Prostate gland (tissue), 2 donors: ENCODE measurements around the gene RAD51B. TPM values are rescaled to one million over a fixed set of nuclear protein-coding genes. Genes with fewer than 3 reads are reported as not detected.

ENCODE experiments used
- DNase-seq: peaks from one replicate; pipeline ENCODE4 v3.0.0-alpha.2; 2019; ENCODE audit warnings: low spot score
- H3K27ac ChIP-seq, 2 donors: fragments of 200-600 bp; sonication (generic); 2 replicates each; pipeline ENCODE4 v1.5.1; 2017 to 2019
- H3K27me3 ChIP-seq: fragments of 200-600 bp; sonication (generic); replicated peaks from 2 replicates; pipeline ENCODE4 v1.5.1; 2019; ENCODE audit not compliant: insufficient read depth
- H3K36me3 ChIP-seq, 2 donors: fragments of 200-600 bp; sonication (generic); 1 replicate in 1 of 2; 2 replicates in 1 of 2; pipeline versions ENCODE4 v1.5.1 to v1.8.1; 2017 to 2019
- H3K4me1 ChIP-seq: fragments of 200-600 bp; sonication (generic); replicated peaks from 2 replicates; pipeline ENCODE4 v1.5.1; 2019
- H3K4me3 ChIP-seq, 2 donors: fragments of 200-600 bp; sonication (generic); 2 replicates each; pipeline ENCODE4 v1.5.1; 2017 to 2019
- H3K9me3 ChIP-seq: fragments of 200-600 bp; sonication (generic); 2 replicates; pipeline ENCODE4 v1.5.1; 2017
- CTCF ChIP-seq, 4 experiments: fragments of 200-600 bp in 2 of 4; fragments of 450-650 bp in 2 of 4; sonication (generic) in 2 of 4; IDR thresholded peaks; 1 replicate in 3 of 4; 2 replicates in 1 of 4; pipeline ENCODE4 v1.5.1; 2016 to 2019; ENCODE audit warnings: antibody characterized with exemption in 4 of 4, mild to moderate bottlenecking in 2 of 4, moderate library complexity in 2 of 4
- POLR2A ChIP-seq: fragments of 450-650 bp; IDR thresholded peaks from one replicate; pipeline ENCODE4 v1.6.1; 2016; ENCODE audit warnings: antibody characterized with exemption, mild to moderate bottlenecking
- POLR2AphosphoS5 ChIP-seq: sonication (generic); formaldehyde crosslinking; IDR thresholded peaks from one replicate; pipeline ENCODE4 v1.6.1; 2017; ENCODE audit warnings: antibody characterized with exemption
- WGBS: methylation state at CpG from one replicate; pipeline ENCODE4 v1.1.5; 2018; 5-methylcytosine and 5-hydroxymethylcytosine counted together
- intact Hi-C: fragments of 100-400 bp; cut with DNase I; formaldehyde crosslinking; loops from one replicate; pipeline ENCODE4 v1.14.2; 2022
- total RNA-seq, 2 donors: library from RNA; depleted of rRNA; stranded (reverse); fragments of >200 nt; gene quantifications; one replicate each; pipeline ENCODE4 v1.1.0, GENCODE V29; 2016

RAD51B gene
- total RNA-seq, 2 donors from 2014 or later: 14.9 to 35.8 TPM

DNA sequence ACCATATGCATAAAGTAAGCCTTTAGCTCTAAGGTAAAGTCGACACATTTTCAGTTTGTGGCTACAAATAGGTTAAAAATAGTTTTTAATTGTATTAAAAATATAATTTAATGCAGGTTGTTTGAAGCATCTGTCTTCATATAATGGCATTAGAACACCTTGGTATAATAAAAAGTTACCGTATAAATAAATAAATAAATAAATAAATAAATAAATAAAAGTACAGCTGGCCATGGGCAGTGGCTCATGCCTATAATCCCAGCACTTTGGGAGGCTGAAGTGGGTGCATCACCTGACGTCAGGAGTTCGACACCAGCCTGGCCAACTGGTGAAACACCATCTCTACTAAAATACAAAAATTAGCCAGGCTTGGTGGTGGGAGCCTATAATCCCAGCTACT is 18.8 kb upstream of the RAD51B start:
- Histone ChIP-seq H3K4me3 (no peak overlapping the region), H3K36me3 (peaks cover 0 to 28% of the 10 kb centered on the region in 2 donors)
- intact Hi-C loops: no loop called here

DNA sequence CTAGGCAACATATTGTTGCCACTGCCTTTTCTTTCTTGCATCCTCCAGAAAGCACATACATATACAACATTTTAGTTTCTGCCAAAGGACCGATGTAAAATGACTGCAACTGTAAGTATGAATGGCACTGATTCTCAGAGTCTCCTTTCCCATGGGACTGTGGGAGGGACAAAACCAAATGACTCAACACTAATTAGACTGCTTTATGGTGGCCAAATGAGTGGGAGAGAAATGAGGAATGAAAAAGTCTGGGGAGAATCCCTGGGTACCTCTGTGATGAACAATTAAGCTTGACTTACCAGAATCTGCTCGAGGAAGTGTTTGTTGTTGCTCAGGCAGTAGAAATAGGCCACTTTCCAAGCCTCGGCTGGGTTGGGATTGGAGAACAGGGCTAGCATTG is 13.3 kb upstream of the RAD51B start:
- 81% methylated on average over 3 of the region's 3 CpGs for WGBS
- DNase-seq: no peak
- TF ChIP-seq POLR2AphosphoS5: no peak
- no peak for TF ChIP-seq CTCF (IDR thresholded peaks at IDR 0.05)
- no peak for TF ChIP-seq POLR2A
- intact Hi-C loops: no loop called here
- H3K27ac ChIP-seq: no peak overlapping the region
- no peaks in the 10 kb centered on the region for H3K27me3 ChIP-seq
- peaks cover 12 to 32% of the 10 kb centered on the region in 2 donors for H3K36me3 ChIP-seq
- no peaks in the 10 kb centered on the region for H3K4me1 ChIP-seq
- H3K9me3 ChIP-seq: no peaks in the 10 kb centered on the region
- H3K4me3 ChIP-seq: no peak overlapping the region

More for the DNA sequence above, 18.8 kb upstream of the RAD51B start:
- no peak for TF ChIP-seq CTCF (IDR thresholded peaks at IDR 0.05)
- no peak for TF ChIP-seq POLR2A
- Histone ChIP-seq H3K27ac (no peak overlapping the region), H3K4me1 (no peaks in the 10 kb centered on the region), H3K27me3 (no peaks in the 10 kb centered on the region), H3K9me3 (no peaks in the 10 kb centered on the region)
- DNase-seq: no peak
- 96% methylated on average over 4 of the region's 4 CpGs for WGBS

- WGBS: 72% methylated on average over 2 of the region's 2 CpGs
- TF ChIP-seq CTCF (IDR thresholded peaks at IDR 0.05) (no peak), POLR2A (no peak), POLR2AphosphoS5 (no peak)
- Histone ChIP-seq H3K36me3 (no peaks in the 10 kb centered on the region), H3K4me1 (peaks cover 9% of the 10 kb centered on the region), H3K27me3 (no peaks in the 10 kb centered on the region), H3K4me3 (no peak overlapping the region), H3K9me3 (no peaks in the 10 kb centered on the region), H3K27ac (no peak overlapping the region)
- intact Hi-C loops: no loop called here
- DNase-seq: no peak
Measured at GRCh38 chr14:67814821-67815220, 4.8 kb upstream of the RAD51B start.

- DNase-seq: no peak
- no peak for TF ChIP-seq POLR2A
- no peak for TF ChIP-seq CTCF (IDR thresholded peaks at IDR 0.05)
- TF ChIP-seq POLR2AphosphoS5: no peak
Measured at GRCh38 chr14:67815573-67816225, 3.9 kb upstream of the RAD51B start.

DNA sequence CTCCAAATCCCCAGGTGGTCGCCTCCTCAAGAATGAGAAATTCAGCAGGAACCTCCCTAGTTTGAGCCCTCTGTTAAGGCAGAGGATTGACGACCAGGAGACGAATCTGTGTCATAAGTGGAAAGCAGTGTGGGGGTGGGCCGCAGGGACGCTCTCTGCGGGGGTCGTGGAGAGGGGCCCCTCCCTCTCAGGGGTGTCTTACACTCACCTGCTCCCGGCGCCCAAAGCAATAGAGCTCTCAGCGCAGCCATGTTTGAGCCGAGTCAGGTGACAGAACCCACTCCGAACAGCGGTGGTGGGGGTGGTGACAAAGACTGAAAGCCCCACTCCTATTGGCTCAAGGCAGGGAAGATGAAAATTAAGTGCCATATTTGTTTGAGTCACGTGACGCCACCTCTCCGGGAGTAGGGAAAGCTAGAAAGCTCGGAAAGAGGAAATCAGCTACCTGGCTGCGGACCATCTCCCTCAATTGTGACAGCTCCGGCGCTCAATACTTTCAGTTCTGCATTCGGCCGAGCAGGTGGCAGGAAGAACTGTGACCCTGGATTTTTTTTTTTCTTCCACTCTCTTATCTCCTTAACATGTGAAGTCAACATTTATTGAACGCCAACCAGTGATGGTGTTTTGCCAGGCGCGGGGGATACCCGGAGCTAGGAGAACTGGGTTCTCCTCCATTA is 3.1 kb upstream of the RAD51B start, which contains the start of gene ZFYVE26:
ZFYVE26 (minus strand) TSS at position 265 of the 677 bp plus-strand sequence. CDS start 627 bp downstream, outside the sequence.
- Histone ChIP-seq H3K4me3 (peak within 1 kb of the TSS; percentile 57 to 68), H3K4me1 (peaks cover 9% of the 10 kb centered on the region), H3K27me3 (no peaks in the 10 kb centered on the region), H3K27ac (peak within 1 kb of the TSS; percentile 76 to 86), H3K36me3 (no peaks in the 10 kb centered on the region), H3K9me3 (no peaks in the 10 kb centered on the region)
- intact Hi-C loops: no loop called here
- under 1% methylated on average over 26 of the region's 26 CpGs for WGBS
- peak; percentile 98 for DNase-seq
- TF ChIP-seq POLR2AphosphoS5: peak; percentile 98
- TF ChIP-seq CTCF (IDR thresholded peaks at IDR 0.05): peak in 2 of 4 experiments; percentile 15 to 21
- TF ChIP-seq POLR2A: peak; percentile 66

More at GRCh38 chr14:67815573-67816225, 3.9 kb upstream of the RAD51B start:
- peak overlapping the region; percentile 76 to 86 for H3K27ac ChIP-seq
- no peaks in the 10 kb centered on the region for H3K9me3 ChIP-seq
- H3K4me3 ChIP-seq: peak overlapping the region; percentile 57 to 68
- H3K4me1 ChIP-seq: peaks cover 9% of the 10 kb centered on the region
- H3K36me3 ChIP-seq: no peaks in the 10 kb centered on the region
- intact Hi-C loops: no loop called here
- H3K27me3 ChIP-seq: no peaks in the 10 kb centered on the region
- WGBS: 5% methylated on average over 14 of the region's 14 CpGs
